CD4-positive, alpha-beta T cell (primary cell): ENCODE measurements around the gene TMPRSS9. TPM values are rescaled to one million over a fixed set of nuclear protein-coding genes. Genes with fewer than 3 reads are reported as not detected.

ENCODE experiments used
- ATAC-seq: fragments of 200-7000 bp; cut with Tn5 transposase; one replicate; pipeline ENCODE4 v1.10.0; 2022; ENCODE audit warnings: mild to moderate bottlenecking; ENCODE audit not compliant: poor library complexity
- CTCF ChIA-PET: fragments of 350-600 bp; sonication (Branson Sonifier 250); formaldehyde crosslinking; loops from one replicate; lab custom pipeline; 2021; ENCODE audit warnings: antibody characterized with exemption, inconsistent platforms; lab: Charles Lee
- POLR2A ChIA-PET: fragments of 350-600 bp; sonication (Branson Sonifier 250); formaldehyde crosslinking; loops from one replicate; lab custom pipeline; 2021; ENCODE audit warnings: antibody characterized with exemption, inconsistent platforms; lab: Charles Lee
- DNase-seq, 14 experiments: peaks; one replicate each; pipeline ENCODE4 v3.0.0-alpha.2; 2013 to 2020; ENCODE audit warnings: mixed read lengths in 2 of 14
- H3K27ac ChIP-seq, 2 donors: one replicate each; pipeline versions ENCODE4 v1.5.1 to v1.7.0; 2013; ENCODE audit warnings: low read length in 2 of 2, low read depth in 1 of 2, mild to moderate bottlenecking in 1 of 2
- H3K27me3 ChIP-seq, 2 experiments: 1 replicate in 1 of 2; 2 replicates in 1 of 2; pipeline versions ENCODE4 v1.6.1 to v1.7.0; 2013; ENCODE audit warnings: low read length in 2 of 2, control low read depth in 1 of 2, mild to moderate bottlenecking in 1 of 2, moderate library complexity in 1 of 2; ENCODE audit not compliant: insufficient read depth in 2 of 2, control insufficient read depth in 1 of 2
- H3K36me3 ChIP-seq: one replicate; pipeline ENCODE4 v1.6.1; 2013; ENCODE audit warnings: low read length, control low read depth; ENCODE audit not compliant: insufficient read depth
- H3K4me1 ChIP-seq: one replicate; pipeline ENCODE4 v1.6.1; 2013; ENCODE audit warnings: low read length, control low read depth; ENCODE audit not compliant: insufficient read depth
- H3K4me3 ChIP-seq: one replicate; pipeline ENCODE4 v1.5.1; 2013; ENCODE audit warnings: mild to moderate bottlenecking, low read length, moderate library complexity
- H3K9me3 ChIP-seq, 2 experiments: 1 replicate in 1 of 2; 2 replicates in 1 of 2; pipeline versions ENCODE4 v1.6.1 to v1.7.0; 2013; ENCODE audit warnings: low read length in 2 of 2, mild to moderate bottlenecking in 2 of 2, control low read depth in 1 of 2, moderate library complexity in 1 of 2; ENCODE audit not compliant: control insufficient read depth in 1 of 2, insufficient read depth in 1 of 2
- H3K27ac Mint-ChIP-seq: one replicate; pipeline ENCODE4 v1.8.0; 2020; ENCODE audit warnings: mixed read lengths
- H3K27me3 Mint-ChIP-seq: one replicate; pipeline ENCODE4 v1.8.0; 2021; ENCODE audit warnings: mixed read lengths
- H3K36me3 Mint-ChIP-seq: one replicate; pipeline ENCODE4 v1.8.0; 2021; ENCODE audit warnings: low read depth, mixed read lengths
- H3K4me1 Mint-ChIP-seq: one replicate; pipeline ENCODE4 v1.8.0; 2021; ENCODE audit warnings: low read depth, mixed read lengths
- H3K4me3 Mint-ChIP-seq: one replicate; pipeline ENCODE4 v1.8.0; 2020; ENCODE audit warnings: mild to moderate bottlenecking, mixed read lengths
- H3K9me3 Mint-ChIP-seq: one replicate; pipeline ENCODE4 v1.8.0; 2020; ENCODE audit warnings: mixed read lengths
- CTCF ChIP-seq: fragments of 200-600 bp; IDR thresholded peaks from one replicate; pipeline ENCODE4 v1.8.0; 2022; ENCODE audit warnings: antibody characterized with exemption, mild to moderate bottlenecking
- intact Hi-C, 2 experiments: fragments of 100-400 bp; cut with DNase I in 1 of 2; cut with micrococcal nuclease in 1 of 2; formaldehyde crosslinking; loops; one replicate each; pipeline versions ENCODE4 v1.15.1 to v1.9.0; 2023 to 2025; cut with DNase I, micrococcal nuclease
- total RNA-seq, 174 experiments: library from RNA in 2 of 174; stranded (reverse) in 2 of 174; gene quantifications; one replicate each; pipeline ENCODE4 v1.2.3 and lab custom pipeline; 2021 to 2026

TMPRSS9 gene
- total RNA-seq, 2 experiments from 2014 or later: not detected

DNA sequence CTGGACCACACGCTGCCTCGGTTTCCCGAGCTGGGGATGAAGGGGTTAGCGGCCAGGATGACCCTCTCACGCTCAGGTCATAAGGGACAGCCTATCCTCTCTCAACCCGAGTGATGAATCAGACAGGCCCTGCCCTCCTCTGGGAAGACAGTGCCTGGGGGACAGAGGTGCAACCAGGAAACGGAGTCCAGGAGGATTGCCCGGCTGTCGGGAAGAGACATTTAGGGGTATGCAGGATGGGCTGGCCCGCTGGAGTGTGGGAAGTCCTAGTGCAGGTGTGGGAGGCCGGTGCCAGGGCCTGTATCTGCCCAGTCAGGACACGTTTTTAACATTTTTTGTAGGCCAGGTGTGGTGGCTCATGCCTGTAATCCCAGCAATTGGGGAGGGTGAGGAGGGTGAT is 40.0 kb upstream of the TMPRSS9 start:
- H3K27me3 Mint-ChIP-seq: peaks cover 9% of the 10 kb centered on the region
- CTCF ChIA-PET: no interaction called here
- intact Hi-C loops: no loop called here
- peaks cover 35% of the 10 kb centered on the region for H3K36me3 ChIP-seq
- H3K27ac ChIP-seq: no peak overlapping the region
- peaks cover 7 to 11% of the 10 kb centered on the region in 2 experiments for H3K9me3 ChIP-seq
- no peak for ATAC-seq
- H3K4me1 ChIP-seq: peaks cover 8% of the 10 kb centered on the region
- POLR2A ChIA-PET: no interaction called here
- H3K4me1 Mint-ChIP-seq: peaks cover 5% of the 10 kb centered on the region
- no peak for DNase-seq
- H3K27ac Mint-ChIP-seq: no peak overlapping the region
- H3K4me3 ChIP-seq: no peak overlapping the region
- H3K9me3 Mint-ChIP-seq: peaks cover 3% of the 10 kb centered on the region
- no peak for TF ChIP-seq CTCF
- H3K36me3 Mint-ChIP-seq: peaks cover 7% of the 10 kb centered on the region
- no peaks in the 10 kb centered on the region for H3K27me3 ChIP-seq
- H3K4me3 Mint-ChIP-seq: no peak overlapping the region

DNA sequence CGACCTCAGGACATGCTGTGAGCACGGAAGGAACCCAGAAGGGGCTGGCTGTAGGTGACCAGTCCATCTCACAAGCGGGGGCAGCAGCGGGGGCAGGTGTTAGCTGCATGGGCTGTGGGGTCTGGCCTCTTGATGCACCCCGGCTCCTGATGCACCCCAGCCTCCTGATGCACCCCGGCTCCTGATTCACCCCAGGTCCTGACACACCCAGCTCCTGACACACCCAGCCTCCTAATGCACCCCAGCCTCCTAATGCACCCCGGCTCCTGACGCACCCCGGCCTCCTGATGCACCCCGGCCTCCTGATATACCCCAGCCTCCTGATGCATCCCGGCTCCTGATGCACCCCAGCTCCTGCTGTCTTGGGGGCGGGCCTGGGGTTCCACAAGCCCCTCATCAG is 39.1 kb upstream of the TMPRSS9 start:
- H3K4me3 ChIP-seq: no peak overlapping the region
- Mint-ChIP-seq H3K27me3 (no peaks in the 10 kb centered on the region), H3K27ac (no peak overlapping the region), H3K4me3 (no peak overlapping the region), H3K9me3 (no peaks in the 10 kb centered on the region), H3K4me1 (peaks cover 13% of the 10 kb centered on the region), H3K36me3 (peaks cover 14% of the 10 kb centered on the region)
- no peak for DNase-seq
- CTCF ChIA-PET: no interaction called here
- H3K4me1 ChIP-seq: peaks cover 10% of the 10 kb centered on the region
- POLR2A ChIA-PET: no interaction called here
- intact Hi-C loops: no loop called here
- TF ChIP-seq CTCF: no peak
- H3K27me3 ChIP-seq: no peaks in the 10 kb centered on the region
- no peak overlapping the region for H3K27ac ChIP-seq
- peaks cover 0 to 4% of the 10 kb centered on the region in 2 experiments for H3K9me3 ChIP-seq
- peaks cover 41% of the 10 kb centered on the region for H3K36me3 ChIP-seq
- no peak for ATAC-seq

DNA sequence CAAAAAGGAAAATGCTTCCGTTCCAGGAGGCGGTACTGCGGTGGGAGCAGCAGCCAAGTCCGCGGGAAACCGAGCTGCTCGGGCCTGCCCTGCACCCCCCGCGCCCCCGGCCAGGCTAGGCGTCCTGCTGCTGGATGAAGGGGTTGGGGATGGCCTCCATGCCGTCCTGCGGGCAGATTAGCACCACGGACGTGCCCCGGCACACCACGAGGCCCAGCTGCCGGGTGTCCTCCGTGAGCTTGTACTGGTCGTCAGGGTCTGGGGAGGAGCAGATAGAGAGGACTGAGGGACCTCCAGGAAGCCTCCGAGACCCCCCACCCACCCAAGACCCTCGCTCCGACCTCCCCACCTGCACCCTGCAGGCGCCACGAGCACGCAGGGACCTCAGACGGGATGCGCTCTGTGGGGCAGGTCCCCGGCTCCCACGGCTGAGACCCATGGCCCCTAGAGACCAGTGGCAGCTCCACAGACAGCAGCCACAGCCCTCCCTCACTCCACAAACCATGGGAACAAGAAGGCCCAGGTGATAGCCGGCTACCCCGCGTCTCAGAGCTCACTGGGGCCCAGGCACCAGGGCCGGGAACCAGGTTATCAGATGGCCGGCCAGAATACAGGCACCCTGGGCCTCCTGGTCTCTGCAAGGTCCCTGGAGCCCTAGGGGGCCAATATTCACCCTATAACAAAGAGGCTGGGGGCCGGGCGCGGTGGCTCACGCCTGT is 38.3 kb upstream of the TMPRSS9 start:
- H3K9me3 ChIP-seq: no peaks in the 10 kb centered on the region
- Mint-ChIP-seq H3K36me3 (peaks cover 20% of the 10 kb centered on the region), H3K4me1 (peaks cover 20% of the 10 kb centered on the region), H3K27me3 (no peaks in the 10 kb centered on the region), H3K9me3 (no peaks in the 10 kb centered on the region), H3K4me3 (no peak overlapping the region), H3K27ac (no peak overlapping the region)
- H3K4me1 ChIP-seq: peaks cover 13% of the 10 kb centered on the region
- peaks cover 44% of the 10 kb centered on the region for H3K36me3 ChIP-seq
- no peak overlapping the region for H3K4me3 ChIP-seq
- ATAC-seq (no peak), DNase-seq (no peak)
- POLR2A ChIA-PET: no interaction called here
- H3K27me3 ChIP-seq: no peaks in the 10 kb centered on the region
- TF ChIP-seq CTCF: no peak
- intact Hi-C loops: no loop called here
- CTCF ChIA-PET: no interaction called here
- H3K27ac ChIP-seq: no peak overlapping the region
